Pancreas (tissue), 10 donors: ENCODE measurements around the gene MICAL3. TPM values are rescaled to one million over a fixed set of nuclear protein-coding genes. Genes with fewer than 3 reads are reported as not detected.

Experiments
- ATAC-seq, 4 donors: fragments of 200-7000 bp; cut with Tn5 transposase; one replicate each; pipeline versions ENCODE4 v1.8.0 to v1.9.1; 2020; ENCODE audit warnings: mild to moderate bottlenecking in 4 of 4, moderate library complexity in 4 of 4
- DNase-seq, 6 donors: peaks; one replicate each; pipeline ENCODE4 v3.0.0-alpha.2; 2020
- FAIRE-seq: peaks from 2 replicates; lab custom pipeline; 2012; peaks lifted over from hg19 to GRCh38; lab: Jason Lieb, UNC
- H3K27ac ChIP-seq, 4 donors: fragments of 200-600 bp; sonication (generic); 1 replicate in 3 of 4; 2 replicates in 1 of 4; pipeline versions ENCODE4 v1.5.0 to v1.8.0; 2020
- H3K27me3 ChIP-seq, 4 donors: fragments of 200-600 bp; one replicate each; pipeline ENCODE4 v1.8.0; 2021
- H3K36me3 ChIP-seq, 3 donors: fragments of 200-600 bp; sonication (generic) in 1 of 3; one replicate each; pipeline versions ENCODE4 v1.5.0 to v1.8.0; 2020 to 2021
- H3K4me1 ChIP-seq, 3 donors: fragments of 200-600 bp; one replicate each; pipeline ENCODE4 v1.8.0; 2021
- H3K4me3 ChIP-seq, 4 donors: fragments of 200-600 bp; sonication (generic) in 2 of 4; one replicate each; pipeline versions ENCODE4 v1.5.0 to v1.8.0; 2020 to 2021
- H3K9me3 ChIP-seq, 4 donors: fragments of 200-600 bp; one replicate each; pipeline ENCODE4 v1.8.0; 2021
- CTCF ChIP-seq, 4 donors: fragments of 200-600 bp; sonication (generic) in 3 of 4; IDR thresholded peaks; one replicate each; pipeline versions ENCODE4 v1.5.0 to v1.8.0; 2021; ENCODE audit warnings: antibody characterized with exemption in 4 of 4
- WGBS, 2 donors: extraction: QIAGEN DNeasy Blood & Tissue Kit; methylation state at CpG; one replicate each; pipeline ENCODE4 v1.1.7; 2013; 5-methylcytosine and 5-hydroxymethylcytosine counted together
- intact Hi-C, 3 donors: fragments of 100-400 bp; cut with DNase I; formaldehyde crosslinking; loops; one replicate each; pipeline versions ENCODE4 v1.11.1 to v1.14.2; 2022
- polyA plus RNA-seq, 2 donors: library from polyadenylated mRNA; stranded (reverse); fragments of 200-250 nt; gene quantifications; one replicate each; pipeline ENCODE4 v1.2.3, GENCODE V29; 2013
- total RNA-seq, 6 donors: library from RNA; stranded (reverse); fragmentation: NEBNext Ultra II Directional in 4 of 6; extraction: Animal tissue kit (Norgen Biotek cat#: 25700) in 4 of 6; gene quantifications; one replicate each; pipeline versions ENCODE4 v1.2.1 to v1.2.4, GENCODE V29; 2021 to 2023
- donor health status: healthy with polysubstance abuse.
- donor health status: DM: no; HTN: no; CAD: no; lungs with moderate emphysema.
- donor health status: DM: no; HTN: no; CAD: no.
- donor health status: control.
- donor health status: control.
- donor health status: Bipolar disorder and iron deficiency.
- donor health status: DM: yes; HTN: yes; CAD: no.
- donor health status: DM: no; HTN: no; CAD: no.
- donor health status: DM: no; HTN: no; CAD: no.
- donor health status: DM: yes; HTN: yes; CAD: no.

MICAL3 gene
- total and polyA plus RNA-seq, 8 donors = 5.9 to 56.8 (median 25.5) TPM

GRCh38 chr22:17782621-17783020 is 241.7 kb downstream of the MICAL3 start:
- DNase-seq = no peak
- no peak for TF ChIP-seq CTCF (IDR thresholded peaks at IDR 0.05)

DNA sequence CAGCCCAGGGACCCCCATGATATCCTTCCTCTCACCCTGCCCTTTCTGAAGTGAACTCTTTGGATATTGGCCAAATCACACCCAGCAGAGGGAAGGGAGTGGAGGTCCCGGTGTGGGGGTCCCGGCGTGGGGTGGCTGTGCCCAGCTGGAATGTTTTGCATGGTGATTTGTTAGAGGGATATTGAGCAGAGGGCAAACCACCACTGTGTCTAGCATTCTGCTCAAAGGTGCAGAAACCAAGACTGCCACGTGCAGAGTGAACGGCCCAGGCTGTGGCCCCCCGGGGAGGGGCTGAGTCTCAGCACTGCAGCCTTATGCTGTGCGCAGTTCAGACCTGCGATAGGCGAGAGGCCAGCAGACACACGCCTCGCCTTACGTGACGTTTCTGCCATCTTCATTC is 242.2 kb downstream of the MICAL3 start:
- FAIRE-seq (no peak), DNase-seq (no peak), ATAC-seq (no peak)
- Histone ChIP-seq H3K9me3 (no peaks in the 10 kb centered on the region), H3K36me3 (no peaks in the 10 kb centered on the region), H3K27ac (peak overlapping the region in 2 of 4 donors; percentile 22 to 48), H3K4me1 (no peaks in the 10 kb centered on the region), H3K4me3 (no peak overlapping the region), H3K27me3 (no peaks in the 10 kb centered on the region)
- 62 to 73% methylated on average over 13 of the region's 13 CpGs for WGBS, 2 donors
- intact Hi-C loops = no loop called here
- no peak for TF ChIP-seq CTCF (IDR thresholded peaks at IDR 0.05)

More at GRCh38 chr22:17782621-17783020, 241.7 kb downstream of the MICAL3 start:
- H3K4me3 ChIP-seq = no peak overlapping the region
- no peaks in the 10 kb centered on the region for H3K27me3 ChIP-seq
- WGBS, 2 donors = 77 to 87% methylated on average over 13 of the region's 13 CpGs
- H3K36me3 ChIP-seq = no peaks in the 10 kb centered on the region
- ATAC-seq (no peak), FAIRE-seq (no peak)
- intact Hi-C loops = no loop called here
- no peaks in the 10 kb centered on the region for H3K9me3 ChIP-seq
- no peaks in the 10 kb centered on the region for H3K4me1 ChIP-seq
- no peak overlapping the region for H3K27ac ChIP-seq

DNA sequence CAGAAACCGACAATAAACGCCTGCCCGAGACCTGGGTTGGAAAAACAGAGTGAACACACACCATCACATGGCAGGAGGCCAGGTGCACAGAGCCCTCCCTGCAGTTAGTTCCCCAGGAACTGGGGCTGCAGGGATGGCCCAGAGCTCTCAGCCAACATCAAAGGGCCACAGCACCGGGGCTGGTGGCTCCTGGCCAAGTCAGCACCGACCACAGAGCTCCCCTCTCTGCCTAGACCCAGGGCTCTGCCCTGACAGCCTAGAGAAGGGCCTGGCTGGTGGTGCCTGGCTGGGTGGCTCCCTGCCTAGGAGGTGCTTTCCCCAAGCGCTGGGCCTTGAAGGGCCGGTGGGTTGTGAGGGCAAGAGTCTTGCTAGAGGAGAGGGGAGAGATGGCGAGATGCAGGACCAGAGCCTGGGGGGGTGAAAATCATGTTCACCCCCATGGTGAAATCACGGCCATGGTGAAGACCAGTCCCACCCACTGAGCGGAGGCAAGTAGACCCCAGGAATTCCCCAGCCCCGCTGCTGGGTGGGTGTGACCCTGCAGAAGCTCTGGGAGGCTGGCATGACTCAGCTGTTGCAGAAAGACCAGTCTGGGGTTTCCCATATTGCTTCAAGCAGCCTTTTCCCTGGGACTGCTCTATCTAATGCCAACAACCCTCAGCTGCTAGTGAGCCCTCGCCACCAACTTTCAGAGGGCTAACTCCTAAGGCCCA is 242.9 kb downstream of the MICAL3 start:
- no peak overlapping the region for H3K4me3 ChIP-seq
- H3K9me3 ChIP-seq = no peaks in the 10 kb centered on the region
- intact Hi-C loops = no loop called here
- no peaks in the 10 kb centered on the region for H3K36me3 ChIP-seq
- H3K27ac ChIP-seq = peak overlapping the region in 2 of 4 donors; percentile 22 to 48
- no peak for TF ChIP-seq CTCF (IDR thresholded peaks at IDR 0.05)
- FAIRE-seq = no peak
- DNase-seq = peak in 1 of 6 donors; percentile 46
- peak in 2 of 4 donors; percentile 73 to 75 for ATAC-seq
- WGBS, 2 donors = 41 to 43% methylated on average over 12 of the region's 12 CpGs
- no peaks in the 10 kb centered on the region for H3K4me1 ChIP-seq
- no peaks in the 10 kb centered on the region for H3K27me3 ChIP-seq

DNA sequence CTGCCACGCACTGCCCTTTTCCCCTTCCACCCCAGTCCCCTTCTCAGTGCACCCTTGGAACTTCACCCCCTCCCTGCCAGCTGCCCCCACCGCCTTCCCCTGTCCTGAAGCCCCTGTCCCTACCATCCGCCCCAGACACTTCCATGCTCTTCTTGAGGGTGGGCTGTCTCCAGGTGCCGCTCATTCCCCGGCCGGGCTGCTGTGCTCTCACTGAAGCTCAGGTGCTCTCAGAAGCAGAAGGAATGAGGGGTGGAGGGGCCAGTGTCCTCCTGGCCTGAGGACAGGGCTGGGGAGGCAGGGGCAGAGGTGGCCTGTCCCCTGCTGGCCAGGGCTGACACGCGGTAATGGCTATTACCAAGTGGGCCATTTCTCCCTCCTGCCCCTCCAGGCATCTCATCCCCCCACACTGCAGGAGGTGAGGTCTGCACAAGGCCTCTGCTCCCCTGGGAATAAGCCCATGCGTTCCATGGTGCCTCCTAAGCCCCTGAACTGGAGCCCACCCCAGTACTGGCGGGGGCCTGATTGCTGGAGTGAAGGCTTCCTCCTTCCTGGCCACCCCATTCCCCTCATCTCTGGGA is 243.5 kb downstream of the MICAL3 start:
- H3K27me3 ChIP-seq = no peaks in the 10 kb centered on the region
- no peaks in the 10 kb centered on the region for H3K36me3 ChIP-seq
- H3K4me1 ChIP-seq = no peaks in the 10 kb centered on the region
- H3K27ac ChIP-seq = peak overlapping the region in 2 of 4 donors; percentile 22 to 48
- intact Hi-C loops = no loop called here
- ATAC-seq (no peak), FAIRE-seq (no peak), DNase-seq (no peak)
- H3K9me3 ChIP-seq = no peaks in the 10 kb centered on the region
- 71 to 83% methylated on average over 8 to 10 of the region's 10 CpGs for WGBS, 2 donors
- H3K4me3 ChIP-seq = no peak overlapping the region
- TF ChIP-seq CTCF (IDR thresholded peaks at IDR 0.05) = no peak
